ENCODE data around the gene DHCR24. TPM values are rescaled to one million over a fixed set of nuclear protein-coding genes. Genes with fewer than 3 reads are reported as not detected.

The DHCR24 gene
- total and polyA plus RNA-seq, 2 donors (not counting 3 experiments of a cell fraction or from before 2014, with no cell fraction given), result 223 to 239 TPM

DNA sequence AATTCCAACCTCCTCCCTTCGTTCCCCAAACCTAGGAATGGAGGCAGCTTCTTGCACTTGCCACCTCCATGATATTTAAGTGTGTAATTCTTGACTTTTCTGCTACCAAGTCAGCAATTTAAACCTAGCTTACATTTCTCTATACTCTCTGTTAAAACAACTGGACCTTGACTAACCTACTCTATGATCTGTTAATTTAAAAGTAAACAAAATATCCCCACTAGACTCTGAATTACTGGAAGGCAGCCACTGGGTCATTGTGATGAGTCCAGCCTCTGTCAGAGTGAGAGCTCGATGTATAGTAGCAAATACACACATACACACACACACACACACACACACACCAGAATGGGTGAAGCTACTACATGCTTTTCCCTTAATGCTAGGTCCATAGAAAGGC is 40.0 kb upstream of the DHCR24 start:
- Histone ChIP-seq H3K27ac (ENCODE audit: insufficient read depth, low read depth, low read length) (no peak overlapping the region), H3K79me2 (ENCODE audit: control insufficient read depth, insufficient read depth, low read length) (no peaks in the 10 kb centered on the region), H3K27me3 (ENCODE audit: control insufficient read depth in 2 of 2, insufficient read depth in 2 of 2, low read length in 2 of 2) (peaks cover 4 to 17% of the 10 kb centered on the region in 2 experiments), H3K9ac (replicated peaks; ENCODE audit: extremely low read depth, insufficient read depth, low read length) (no peak overlapping the region), H3K4me2 (ENCODE audit: insufficient read depth, low read length) (no peak overlapping the region), H3K36me3 (ENCODE audit: control insufficient read depth in 2 of 2, extremely low read depth in 1 of 2, insufficient read depth in 2 of 2, low read length in 2 of 2) (no peaks in the 10 kb centered on the region), H2AFZ (ENCODE audit: low read depth, low read length) (no peak overlapping the region), H4K20me1 (replicated peaks; ENCODE audit: control insufficient read depth, extremely low read depth, insufficient read depth, low read length) (no peaks in the 10 kb centered on the region), H3K9me3 (replicated peaks; ENCODE audit: control insufficient read depth, insufficient read depth, low read length) (no peaks in the 10 kb centered on the region), H3K4me1 (ENCODE audit: control insufficient read depth, extremely low read depth, insufficient read depth, low read length) (no peaks in the 10 kb centered on the region), H3K4me3 (replicated peaks in 1 of 3; ENCODE audit: insufficient read depth in 1 of 3, low read depth in 1 of 3, low read length in 3 of 3) (no peak overlapping the region), H3K9me1 (replicated peaks; ENCODE audit: control insufficient read depth, extremely low read depth, insufficient read depth, low read length) (no peaks in the 10 kb centered on the region)
- intact Hi-C loops (cut with micrococcal nuclease) (no loop called here), dilution Hi-C loops (cut with MboI; ENCODE audit: extremely low pct_ligation_motif_present, low sequenced_read_pairs) (no loop called here)
- BruUV-seq (replicated peaks), result no TSS peak
- TF ChIP-seq, protein P1, sequence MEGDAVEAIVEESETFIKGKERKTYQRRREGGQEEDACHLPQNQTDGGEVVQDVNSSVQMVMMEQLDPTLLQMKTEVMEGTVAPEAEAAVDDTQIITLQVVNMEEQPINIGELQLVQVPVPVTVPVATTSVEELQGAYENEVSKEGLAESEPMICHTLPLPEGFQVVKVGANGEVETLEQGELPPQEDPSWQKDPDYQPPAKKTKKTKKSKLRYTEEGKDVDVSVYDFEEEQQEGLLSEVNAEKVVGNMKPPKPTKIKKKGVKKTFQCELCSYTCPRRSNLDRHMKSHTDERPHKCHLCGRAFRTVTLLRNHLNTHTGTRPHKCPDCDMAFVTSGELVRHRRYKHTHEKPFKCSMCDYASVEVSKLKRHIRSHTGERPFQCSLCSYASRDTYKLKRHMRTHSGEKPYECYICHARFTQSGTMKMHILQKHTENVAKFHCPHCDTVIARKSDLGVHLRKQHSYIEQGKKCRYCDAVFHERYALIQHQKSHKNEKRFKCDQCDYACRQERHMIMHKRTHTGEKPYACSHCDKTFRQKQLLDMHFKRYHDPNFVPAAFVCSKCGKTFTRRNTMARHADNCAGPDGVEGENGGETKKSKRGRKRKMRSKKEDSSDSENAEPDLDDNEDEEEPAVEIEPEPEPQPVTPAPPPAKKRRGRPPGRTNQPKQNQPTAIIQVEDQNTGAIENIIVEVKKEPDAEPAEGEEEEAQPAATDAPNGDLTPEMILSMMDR (IDR thresholded peaks at IDR 0.05; ENCODE audit: extremely low read depth in 1 of 2, insufficient read depth in 1 of 2, low read depth in 1 of 2, low read length in 2 of 2), result no peak
- no peak for FAIRE-seq
- CTCF ChIA-PET, result interaction anchor here (0.6 to 2.6 kb wide), 4 partner anchors 14 to 191 kb away, joined by 3 to 7 read pairs (median 4); no protein-coding TSS in a partner anchor
- no peak for DNase-seq (ENCODE audit: low read depth, low spot score)
- POLR2A ChIA-PET, result interaction anchor here (0.7 kb wide), 1 partner anchor 26 kb away, joined by 3 read pairs; no protein-coding TSS in a partner anchor

DNA sequence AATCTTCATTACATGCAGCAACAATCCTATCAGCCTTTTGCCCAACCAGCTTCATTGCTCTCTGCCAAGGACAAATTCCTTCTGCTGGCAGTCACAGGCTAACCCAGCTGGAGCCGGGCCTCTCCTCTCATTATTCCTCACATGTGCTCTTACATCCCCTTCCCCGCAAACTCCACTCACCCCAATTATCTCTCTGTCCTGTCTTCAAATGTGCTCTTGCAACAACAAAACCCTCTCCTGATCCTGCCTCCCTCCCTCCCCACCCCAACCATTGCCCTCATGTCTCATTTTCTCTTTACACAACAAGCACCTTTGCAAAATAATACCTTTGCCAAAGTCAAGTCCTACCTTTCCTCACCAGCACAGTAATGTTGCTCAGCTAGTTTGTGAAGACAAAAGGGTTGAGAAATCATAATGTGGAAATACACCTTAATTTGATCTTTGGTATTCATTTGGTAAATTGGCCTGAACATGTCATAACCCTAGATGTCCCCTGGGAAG is 36.0 kb upstream of the DHCR24 start:
- TF ChIP-seq POLR2AphosphoS5 (IDR thresholded peaks at IDR 0.05; ENCODE audit: insufficient read depth, low read depth, low read length) (no peak), FOS (IDR thresholded peaks at IDR 0.05; ENCODE audit: borderline replicate concordance, insufficient read depth, low read length) (no peak), GATA2 (IDR thresholded peaks at IDR 0.05; ENCODE audit: insufficient read depth, insufficient read length, low read depth, low read length) (no peak), JUN (IDR thresholded peaks at IDR 0.05; ENCODE audit: borderline replicate concordance, insufficient read depth, insufficient read length, low read depth) (no peak), POLR2A (IDR thresholded peaks at IDR 0.05; ENCODE audit: low read depth, low read length) (no peak), MYC (IDR thresholded peaks at IDR 0.05; ENCODE audit: low read depth, low read length) (no peak), EZH2 (IDR thresholded peaks at IDR 0.05; ENCODE audit: borderline replicate concordance, low read depth, low read length, severe bottlenecking) (no peak)
- TF ChIP-seq, protein P1 (IDR thresholded peaks at IDR 0.05; ENCODE audit: extremely low read depth in 1 of 2, insufficient read depth in 1 of 2, low read depth in 1 of 2, low read length in 2 of 2), result no peak
- TF ChIP-seq, protein P2, sequence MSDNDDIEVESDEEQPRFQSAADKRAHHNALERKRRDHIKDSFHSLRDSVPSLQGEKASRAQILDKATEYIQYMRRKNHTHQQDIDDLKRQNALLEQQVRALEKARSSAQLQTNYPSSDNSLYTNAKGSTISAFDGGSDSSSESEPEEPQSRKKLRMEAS (IDR thresholded peaks at IDR 0.05; ENCODE audit: insufficient read depth, insufficient read length), result no peak
- Histone ChIP-seq H3K4me1 (ENCODE audit: control insufficient read depth, extremely low read depth, insufficient read depth, low read length) (no peaks in the 10 kb centered on the region), H3K36me3 (ENCODE audit: control insufficient read depth in 2 of 2, extremely low read depth in 1 of 2, insufficient read depth in 2 of 2, low read length in 2 of 2) (no peaks in the 10 kb centered on the region), H3K27ac (ENCODE audit: insufficient read depth, low read depth, low read length) (no peak overlapping the region), H4K20me1 (replicated peaks; ENCODE audit: control insufficient read depth, extremely low read depth, insufficient read depth, low read length) (no peaks in the 10 kb centered on the region), H2AFZ (ENCODE audit: low read depth, low read length) (no peak overlapping the region), H3K4me2 (ENCODE audit: insufficient read depth, low read length) (no peak overlapping the region), H3K4me3 (replicated peaks in 1 of 3; ENCODE audit: insufficient read depth in 1 of 3, low read depth in 1 of 3, low read length in 3 of 3) (no peak overlapping the region), H3K9me3 (replicated peaks; ENCODE audit: control insufficient read depth, insufficient read depth, low read length) (no peaks in the 10 kb centered on the region), H3K27me3 (ENCODE audit: control insufficient read depth in 2 of 2, insufficient read depth in 2 of 2, low read length in 2 of 2) (peaks cover 2 to 17% of the 10 kb centered on the region in 2 experiments), H3K9me1 (replicated peaks; ENCODE audit: control insufficient read depth, extremely low read depth, insufficient read depth, low read length) (no peaks in the 10 kb centered on the region), H3K79me2 (ENCODE audit: control insufficient read depth, insufficient read depth, low read length) (no peaks in the 10 kb centered on the region), H3K9ac (replicated peaks; ENCODE audit: extremely low read depth, insufficient read depth, low read length) (no peak overlapping the region)
- dilution Hi-C loops (cut with MboI; ENCODE audit: extremely low pct_ligation_motif_present, low sequenced_read_pairs), result no loop called here
- intact Hi-C loops (cut with micrococcal nuclease), result no loop called here
- BruUV-seq (replicated peaks), result no TSS peak
- POLR2A ChIA-PET, result no interaction called here
- CTCF ChIA-PET, result interaction anchor here (1.4 kb wide), 1 partner anchor 22 kb away, joined by 7 read pairs; no protein-coding TSS in a partner anchor
- DNase-seq (ENCODE audit: low read depth, low spot score), result no peak
- FAIRE-seq, result no peak

Measured in endothelial cell of umbilical vein (primary cell).